Osteocyte (in vitro differentiated cells): ENCODE measurements around the gene LPCAT3. TPM values are rescaled to one million over a fixed set of nuclear protein-coding genes. Genes with fewer than 3 reads are reported as not detected.

Source experiments
- DNase-seq: peaks from one replicate; pipeline ENCODE4 v3.0.0; 2021; ENCODE audit warnings: mixed read lengths; ENCODE audit not compliant: unreplicated experiment; ENCODE audit errors: extremely low spot score
- H3K27ac Mint-ChIP-seq: one replicate; pipeline ENCODE4 v1.8.0; 2021; ENCODE audit warnings: mild to moderate bottlenecking, mixed read lengths; ENCODE audit not compliant: unreplicated experiment
- H3K27me3 Mint-ChIP-seq: one replicate; pipeline ENCODE4 v1.8.0; 2021; ENCODE audit warnings: mixed read lengths; ENCODE audit not compliant: unreplicated experiment
- H3K36me3 Mint-ChIP-seq: one replicate; pipeline ENCODE4 v1.8.0; 2021; ENCODE audit warnings: mixed read lengths; ENCODE audit not compliant: unreplicated experiment
- H3K4me1 Mint-ChIP-seq: one replicate; pipeline ENCODE4 v1.8.0; 2021; ENCODE audit warnings: mixed read lengths; ENCODE audit not compliant: unreplicated experiment
- H3K4me3 Mint-ChIP-seq: one replicate; pipeline ENCODE4 v1.8.0; 2021; ENCODE audit warnings: mild to moderate bottlenecking, moderate library complexity, mixed read lengths; ENCODE audit not compliant: unreplicated experiment
- H3K9me3 Mint-ChIP-seq: one replicate; pipeline ENCODE4 v1.8.0; 2021; ENCODE audit warnings: mixed read lengths; ENCODE audit not compliant: unreplicated experiment
- total RNA-seq: library from RNA; stranded (reverse); gene quantifications from 2 replicates; pipeline ENCODE4 v1.2.1, GENCODE V29; 2021
- TF ChIP-seq, protein P1 (sequence below): fragments of 200-600 bp; sonication (generic); IDR thresholded peaks from 2 replicates; pipeline ENCODE4 v1.5.0; 2021; ENCODE audit warnings: antibody characterized with exemption, mild to moderate bottlenecking, moderate library complexity

Gene LPCAT3
- total RNA-seq, 1 donor from 2014 or later = 33.2 TPM

DNA sequence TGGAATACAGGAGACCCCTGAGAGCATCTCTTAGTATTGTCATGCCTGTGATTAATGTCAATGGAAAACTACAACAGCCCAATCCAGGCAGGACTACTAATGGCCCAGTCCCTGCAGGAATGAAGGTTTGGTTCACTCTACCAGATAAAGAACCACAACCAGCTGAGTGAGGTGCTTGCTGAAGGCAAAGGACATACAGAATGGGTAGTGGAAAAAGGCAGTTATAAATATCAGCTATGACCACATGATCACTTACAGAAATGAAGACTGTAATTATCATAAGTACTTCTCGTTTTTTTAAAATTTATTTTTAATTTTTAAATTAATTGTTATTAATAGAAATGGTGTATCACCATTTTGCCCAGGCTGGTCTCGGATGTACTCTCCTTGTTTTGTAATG, 17.2 kb upstream of the LPCAT3 start:
- TF ChIP-seq, protein P1, sequence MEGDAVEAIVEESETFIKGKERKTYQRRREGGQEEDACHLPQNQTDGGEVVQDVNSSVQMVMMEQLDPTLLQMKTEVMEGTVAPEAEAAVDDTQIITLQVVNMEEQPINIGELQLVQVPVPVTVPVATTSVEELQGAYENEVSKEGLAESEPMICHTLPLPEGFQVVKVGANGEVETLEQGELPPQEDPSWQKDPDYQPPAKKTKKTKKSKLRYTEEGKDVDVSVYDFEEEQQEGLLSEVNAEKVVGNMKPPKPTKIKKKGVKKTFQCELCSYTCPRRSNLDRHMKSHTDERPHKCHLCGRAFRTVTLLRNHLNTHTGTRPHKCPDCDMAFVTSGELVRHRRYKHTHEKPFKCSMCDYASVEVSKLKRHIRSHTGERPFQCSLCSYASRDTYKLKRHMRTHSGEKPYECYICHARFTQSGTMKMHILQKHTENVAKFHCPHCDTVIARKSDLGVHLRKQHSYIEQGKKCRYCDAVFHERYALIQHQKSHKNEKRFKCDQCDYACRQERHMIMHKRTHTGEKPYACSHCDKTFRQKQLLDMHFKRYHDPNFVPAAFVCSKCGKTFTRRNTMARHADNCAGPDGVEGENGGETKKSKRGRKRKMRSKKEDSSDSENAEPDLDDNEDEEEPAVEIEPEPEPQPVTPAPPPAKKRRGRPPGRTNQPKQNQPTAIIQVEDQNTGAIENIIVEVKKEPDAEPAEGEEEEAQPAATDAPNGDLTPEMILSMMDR = no peak
- Mint-ChIP-seq H3K36me3 (no peaks in the 10 kb centered on the region), H3K9me3 (peaks cover 3% of the 10 kb centered on the region), H3K4me1 (no peaks in the 10 kb centered on the region), H3K4me3 (no peak overlapping the region), H3K27me3 (peaks cover 14% of the 10 kb centered on the region), H3K27ac (no peak overlapping the region)
- no peak for DNase-seq

- DNase-seq = no peak
- H3K36me3 Mint-ChIP-seq = no peaks in the 10 kb centered on the region
- TF ChIP-seq, protein P1 = no peak
- no peak overlapping the region for H3K27ac Mint-ChIP-seq
- H3K4me1 Mint-ChIP-seq = no peaks in the 10 kb centered on the region
- H3K4me3 Mint-ChIP-seq = no peak overlapping the region
- H3K27me3 Mint-ChIP-seq = peaks cover 14% of the 10 kb centered on the region
- peaks cover 3% of the 10 kb centered on the region for H3K9me3 Mint-ChIP-seq
Observed at GRCh38 chr12:7034464-7034863, 16.2 kb upstream of the LPCAT3 start.

- H3K36me3 Mint-ChIP-seq = no peaks in the 10 kb centered on the region
- H3K9me3 Mint-ChIP-seq = peaks cover 3% of the 10 kb centered on the region
- no peaks in the 10 kb centered on the region for H3K4me1 Mint-ChIP-seq
- H3K27me3 Mint-ChIP-seq = peaks cover 14% of the 10 kb centered on the region
- no peak overlapping the region for H3K4me3 Mint-ChIP-seq
- no peak overlapping the region for H3K27ac Mint-ChIP-seq
- TF ChIP-seq, protein P1 = no peak
- DNase-seq = no peak
Observed at GRCh38 chr12:7032990-7033389, 14.7 kb upstream of the LPCAT3 start.

DNA sequence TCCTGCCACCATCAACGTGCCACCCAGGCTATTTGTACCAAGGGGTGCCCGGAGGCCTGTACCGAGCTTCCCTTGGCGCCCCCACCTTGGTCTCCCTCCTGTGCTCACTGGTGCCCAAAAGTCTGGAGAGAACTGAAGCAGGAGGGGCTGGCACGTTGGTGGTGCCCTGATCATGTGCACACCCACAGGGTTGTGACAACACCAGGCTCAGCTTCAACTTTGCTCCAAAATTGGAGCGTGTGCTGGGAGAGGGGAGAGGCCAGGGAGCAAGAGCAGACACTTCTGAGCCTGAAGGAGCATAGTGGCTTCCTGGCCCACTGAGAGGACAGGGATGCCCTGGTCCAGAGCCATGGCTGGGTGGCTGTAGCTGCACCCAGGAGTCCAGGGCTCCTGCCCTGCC, 13.0 kb upstream of the LPCAT3 start:
- TF ChIP-seq, protein P1 = no peak
- no peak for DNase-seq
- no peak overlapping the region for H3K27ac Mint-ChIP-seq
- H3K9me3 Mint-ChIP-seq = peaks cover 3% of the 10 kb centered on the region
- H3K4me3 Mint-ChIP-seq = no peak overlapping the region
- H3K27me3 Mint-ChIP-seq = peaks cover 21% of the 10 kb centered on the region
- no peaks in the 10 kb centered on the region for H3K36me3 Mint-ChIP-seq
- no peaks in the 10 kb centered on the region for H3K4me1 Mint-ChIP-seq

GRCh38 chr12:7026854-7027253, 8.6 kb upstream of the LPCAT3 start:
- Mint-ChIP-seq H3K9me3 (no peaks in the 10 kb centered on the region), H3K4me3 (no peak overlapping the region), H3K4me1 (no peaks in the 10 kb centered on the region), H3K36me3 (no peaks in the 10 kb centered on the region), H3K27ac (no peak overlapping the region), H3K27me3 (peaks cover 15% of the 10 kb centered on the region)
- DNase-seq = no peak
- TF ChIP-seq, protein P1 = no peak
